ENCODE measurements around the gene RAMACL. TPM values are rescaled to one million over a fixed set of nuclear protein-coding genes. Genes with fewer than 3 reads are reported as not detected.
A peak's percentile ranks its signal among the peaks of the same experiment; 100 is the strongest.

The RAMACL gene
- total RNA-seq, 6 donors from 2014 or later: 3.7 to 13.0 (median 7.9) TPM

GRCh38 chr6:166624275-166624674, 37.8 kb upstream of the RAMACL start:
- TF ChIP-seq EP300 (IDR thresholded peaks at IDR 0.05) (peak in 3 of 4 donors; percentile 34 to 97 (median 94)), POLR2A (IDR thresholded peaks at IDR 0.05) (peak in 1 of 4 donors; percentile 50), POLR2AphosphoS5 (IDR thresholded peaks at IDR 0.05) (peak; percentile 85 to 87)
- TF ChIP-seq, protein P1, sequence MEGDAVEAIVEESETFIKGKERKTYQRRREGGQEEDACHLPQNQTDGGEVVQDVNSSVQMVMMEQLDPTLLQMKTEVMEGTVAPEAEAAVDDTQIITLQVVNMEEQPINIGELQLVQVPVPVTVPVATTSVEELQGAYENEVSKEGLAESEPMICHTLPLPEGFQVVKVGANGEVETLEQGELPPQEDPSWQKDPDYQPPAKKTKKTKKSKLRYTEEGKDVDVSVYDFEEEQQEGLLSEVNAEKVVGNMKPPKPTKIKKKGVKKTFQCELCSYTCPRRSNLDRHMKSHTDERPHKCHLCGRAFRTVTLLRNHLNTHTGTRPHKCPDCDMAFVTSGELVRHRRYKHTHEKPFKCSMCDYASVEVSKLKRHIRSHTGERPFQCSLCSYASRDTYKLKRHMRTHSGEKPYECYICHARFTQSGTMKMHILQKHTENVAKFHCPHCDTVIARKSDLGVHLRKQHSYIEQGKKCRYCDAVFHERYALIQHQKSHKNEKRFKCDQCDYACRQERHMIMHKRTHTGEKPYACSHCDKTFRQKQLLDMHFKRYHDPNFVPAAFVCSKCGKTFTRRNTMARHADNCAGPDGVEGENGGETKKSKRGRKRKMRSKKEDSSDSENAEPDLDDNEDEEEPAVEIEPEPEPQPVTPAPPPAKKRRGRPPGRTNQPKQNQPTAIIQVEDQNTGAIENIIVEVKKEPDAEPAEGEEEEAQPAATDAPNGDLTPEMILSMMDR (IDR thresholded peaks at IDR 0.05): no peak
- peak overlapping the region in 1 of 4 donors; percentile 79 for H3K4me3 ChIP-seq
- DNase-seq (peak in 1 of 2 donors; percentile 88), ATAC-seq (ENCODE audit: low FRiP score in 2 of 2) (peak; percentile 10 to 19)
- H3K27ac ChIP-seq: peak overlapping the region; percentile 87 to 96 (median 90)
- no peaks in the 10 kb centered on the region for H3K27me3 ChIP-seq
- H3K4me1 ChIP-seq: peaks cover 63 to 81% (median 73%) of the 10 kb centered on the region in 4 donors
- 36 to 38% methylated on average over 4 of the region's 4 CpGs for WGBS, 2 donors
- H3K9me3 ChIP-seq: no peaks in the 10 kb centered on the region
- H3K36me3 ChIP-seq: no peaks in the 10 kb centered on the region

DNA sequence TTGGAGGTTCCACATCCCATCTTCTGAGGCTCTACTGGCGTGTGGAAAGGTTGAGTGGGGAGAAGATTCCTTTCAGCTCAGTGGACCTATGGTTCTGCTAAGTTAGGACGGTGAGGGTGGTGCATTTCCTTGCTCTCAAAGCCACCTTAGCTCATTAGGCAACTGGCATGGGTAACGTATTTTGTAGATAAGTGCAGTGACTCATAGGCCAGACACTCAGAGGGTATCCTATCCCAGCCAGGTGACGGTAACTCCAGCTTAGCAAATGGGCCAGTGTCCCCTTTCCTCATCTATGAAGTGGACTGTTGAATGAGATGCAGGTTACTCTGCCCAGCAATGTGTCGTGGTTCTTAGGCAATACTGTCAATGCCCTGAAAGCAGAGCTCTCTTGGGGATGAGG, 36.8 kb upstream of the RAMACL start:
- TF ChIP-seq POLR2AphosphoS5 (IDR thresholded peaks at IDR 0.05) (peak; percentile 68 to 78), POLR2A (IDR thresholded peaks at IDR 0.05) (peak in 1 of 4 donors; percentile 43), EP300 (IDR thresholded peaks at IDR 0.05) (peak in 3 of 4 donors; percentile 14 to 94 (median 56))
- TF ChIP-seq, protein P1 (IDR thresholded peaks at IDR 0.05): no peak
- H3K9me3 ChIP-seq: no peaks in the 10 kb centered on the region
- peaks cover 0 to 7% (median 3%) of the 10 kb centered on the region in 4 donors for H3K36me3 ChIP-seq
- peak in 1 of 2 donors; percentile 74 for DNase-seq
- peaks cover 61 to 75% (median 71%) of the 10 kb centered on the region in 4 donors for H3K4me1 ChIP-seq
- peak overlapping the region; percentile 87 to 96 (median 90) for H3K27ac ChIP-seq
- no peak for ATAC-seq (ENCODE audit: low FRiP score in 2 of 2)
- H3K27me3 ChIP-seq: no peaks in the 10 kb centered on the region
- WGBS, 2 donors: 58 to 77% methylated on average over 5 of the region's 5 CpGs
- H3K4me3 ChIP-seq: no peak overlapping the region

DNA sequence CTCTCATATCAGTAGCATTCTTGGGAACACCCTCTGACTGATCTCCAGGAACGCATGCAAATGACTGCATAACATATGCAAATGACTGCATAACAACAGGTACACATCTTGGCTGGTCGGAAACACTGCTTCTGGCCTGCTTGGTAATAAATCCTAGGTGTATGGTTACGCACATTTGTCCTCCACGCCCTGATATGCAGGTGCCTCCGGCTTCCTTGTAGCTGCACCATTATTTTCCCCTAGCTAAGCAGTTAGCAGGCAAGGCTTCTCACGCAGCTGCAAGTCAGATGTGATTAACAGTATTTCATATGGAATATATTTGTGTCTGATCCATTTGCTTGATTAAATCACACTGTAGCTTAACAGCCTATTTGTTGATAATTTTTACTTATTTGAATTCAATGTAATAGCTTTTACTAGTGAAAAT, 34.6 kb upstream of the RAMACL start:
- DNase-seq (no peak), ATAC-seq (ENCODE audit: low FRiP score in 2 of 2) (no peak)
- peak overlapping the region; percentile 78 to 87 (median 78) for H3K27ac ChIP-seq
- 76 to 81% methylated on average over 6 of the region's 6 CpGs for WGBS, 2 donors
- H3K36me3 ChIP-seq: peaks cover 2 to 23% (median 6%) of the 10 kb centered on the region in 4 donors
- H3K4me1 ChIP-seq: peaks cover 73 to 85% (median 79%) of the 10 kb centered on the region in 4 donors
- H3K9me3 ChIP-seq: no peaks in the 10 kb centered on the region
- TF ChIP-seq, protein P1 (IDR thresholded peaks at IDR 0.05): no peak
- TF ChIP-seq POLR2AphosphoS5 (IDR thresholded peaks at IDR 0.05) (no peak), POLR2A (IDR thresholded peaks at IDR 0.05) (no peak), EP300 (IDR thresholded peaks at IDR 0.05) (no peak)
- H3K4me3 ChIP-seq: no peak overlapping the region
- no peaks in the 10 kb centered on the region for H3K27me3 ChIP-seq

DNA sequence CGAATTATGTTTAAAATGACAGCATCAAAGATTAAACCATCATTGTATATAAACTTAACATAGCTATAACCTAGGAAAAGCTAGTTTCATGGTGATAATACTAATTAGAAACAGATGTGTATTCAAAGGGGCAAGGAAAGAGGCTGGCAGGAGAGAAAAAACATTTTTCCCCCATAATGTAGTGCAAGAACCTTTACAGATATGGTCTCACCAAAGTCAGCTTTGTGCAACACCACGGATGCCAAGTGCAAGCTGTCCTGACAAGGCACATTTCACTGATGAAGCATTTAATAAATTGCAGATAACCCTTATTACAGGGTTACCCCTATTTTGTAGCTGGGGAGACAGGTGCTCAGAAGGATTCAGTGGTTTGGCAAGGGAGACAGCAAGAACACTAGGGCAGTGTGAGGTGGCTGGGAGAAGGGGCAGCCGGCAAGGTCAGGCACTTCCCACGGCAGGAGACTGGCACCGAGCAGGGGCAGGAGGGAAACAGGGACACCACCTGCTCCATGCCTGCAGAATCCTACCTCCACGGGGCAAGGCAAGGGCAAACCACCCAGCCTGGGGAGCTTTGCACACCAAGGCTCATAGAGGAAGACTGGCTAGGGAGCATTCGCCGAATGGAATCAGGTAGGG, 34.1 kb upstream of the RAMACL start:
- WGBS, 2 donors: 53 to 55% methylated on average over 2 to 8 of the region's 8 CpGs
- H3K27ac ChIP-seq: peak overlapping the region; percentile 78 to 87 (median 78)
- DNase-seq (peak in 1 of 2 donors; percentile 5), ATAC-seq (ENCODE audit: low FRiP score in 2 of 2) (no peak)
- TF ChIP-seq, protein P1 (IDR thresholded peaks at IDR 0.05): no peak
- no peak for TF ChIP-seq EP300 (IDR thresholded peaks at IDR 0.05)
- no peak for TF ChIP-seq POLR2A (IDR thresholded peaks at IDR 0.05)
- no peak for TF ChIP-seq POLR2AphosphoS5 (IDR thresholded peaks at IDR 0.05)
- no peaks in the 10 kb centered on the region for H3K27me3 ChIP-seq
- peaks cover 73 to 87% (median 84%) of the 10 kb centered on the region in 4 donors for H3K4me1 ChIP-seq
- no peaks in the 10 kb centered on the region for H3K9me3 ChIP-seq
- H3K36me3 ChIP-seq: peaks cover 2 to 23% (median 6%) of the 10 kb centered on the region in 4 donors
- H3K4me3 ChIP-seq: no peak overlapping the region

Data from upper lobe of left lung (tissue), 6 donors.